Measurements from ENCODE around the gene PLOD2.
A peak's percentile ranks its signal among the peaks of the same experiment; 100 is the strongest.

The PLOD2 gene

DNA sequence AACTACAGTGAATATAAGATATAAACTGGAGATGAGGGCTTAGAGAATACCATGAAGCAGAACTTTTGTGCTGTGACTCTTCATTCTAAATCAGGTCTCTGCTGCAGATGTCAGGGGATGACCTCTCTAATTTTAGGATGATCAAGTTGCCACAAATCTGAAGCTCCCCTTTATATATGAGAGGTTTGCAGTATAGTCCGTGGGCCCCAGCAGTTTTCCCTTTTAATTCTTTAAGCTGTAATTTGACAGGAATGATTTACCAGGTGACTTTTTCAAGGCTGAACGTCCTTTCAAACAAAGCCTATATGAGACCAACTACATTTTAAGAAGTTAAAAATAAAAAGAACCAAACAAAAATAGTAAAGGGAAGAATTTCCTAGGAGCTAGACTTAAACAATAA is 4.9 kb upstream of the PLOD2 start:
- DNase-seq, result no peak

DNA sequence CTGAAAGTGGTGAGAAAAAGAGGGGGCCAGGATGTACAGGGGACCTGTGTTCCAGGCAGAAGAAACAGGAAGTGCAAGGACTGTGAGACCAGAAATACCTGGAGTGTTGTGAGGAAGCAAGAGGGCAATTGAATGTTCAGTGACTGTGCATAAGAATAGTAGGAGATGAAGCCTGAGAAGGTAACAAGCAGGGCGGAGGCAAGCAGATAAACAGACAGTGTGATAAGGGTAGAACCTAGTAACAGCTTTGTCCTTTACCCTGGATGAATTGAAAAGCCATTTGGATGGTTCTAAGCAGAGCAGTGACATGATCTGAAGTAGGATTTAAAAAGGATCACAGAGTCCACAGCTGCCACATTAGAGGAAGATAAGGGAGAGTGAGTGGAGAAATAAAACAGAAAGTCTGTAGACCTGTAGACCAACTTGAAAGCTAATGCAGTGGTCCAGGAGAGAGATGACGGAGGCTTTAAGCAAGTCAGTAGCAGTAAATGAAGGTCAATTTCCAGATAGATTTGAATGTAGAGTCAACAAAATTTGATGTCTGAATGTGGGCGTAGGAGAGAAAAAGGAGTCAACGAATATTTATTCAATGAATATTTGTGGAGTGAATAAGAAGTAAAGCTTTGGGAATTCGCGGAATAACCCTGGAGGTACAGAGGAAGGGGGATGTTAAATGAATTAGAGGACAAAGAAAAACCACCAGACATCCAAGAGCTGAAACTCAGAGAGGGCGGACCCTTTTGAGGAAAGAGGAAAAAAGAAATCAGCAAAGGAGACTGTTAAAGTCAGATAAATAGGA is 4.2 kb upstream of the PLOD2 start:
- no peak for DNase-seq

DNA sequence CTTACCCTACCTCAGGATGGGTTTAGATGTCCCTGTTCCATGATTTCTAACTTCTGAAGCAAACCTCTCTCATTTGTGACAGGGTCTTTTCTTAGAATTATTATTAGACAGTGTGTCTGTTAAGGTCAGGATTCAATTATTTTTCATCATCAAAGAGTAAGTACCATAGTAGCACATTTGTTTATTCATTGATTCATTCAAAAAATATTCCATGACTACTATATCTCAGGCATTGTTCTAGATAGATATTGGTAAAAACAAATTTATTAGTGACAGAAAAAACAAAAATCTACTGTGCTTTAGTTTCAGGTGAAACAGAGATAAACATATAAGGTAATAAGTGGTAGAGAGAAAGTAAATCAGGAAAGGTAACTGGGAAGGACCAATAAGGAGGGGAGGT is 3.5 kb upstream of the PLOD2 start:
- DNase-seq, result no peak

DNA sequence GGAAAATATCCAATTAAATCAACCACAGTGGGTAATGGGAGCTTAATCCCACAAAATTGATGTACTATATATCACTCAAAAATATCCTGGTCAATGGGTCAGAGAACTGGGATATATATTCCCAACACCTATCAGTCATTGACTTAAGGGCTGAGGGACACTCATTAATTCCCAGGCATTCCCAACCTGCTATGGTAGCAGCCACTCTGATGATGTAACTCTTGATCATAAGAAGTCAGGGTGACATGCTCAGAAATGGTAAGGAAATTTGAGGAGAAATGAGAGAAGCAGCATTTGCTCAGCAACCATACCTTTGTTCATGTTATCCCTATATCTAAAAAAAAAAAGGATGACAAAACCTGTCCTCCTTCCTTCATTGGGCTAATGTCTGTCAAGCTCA is 3.1 kb upstream of the PLOD2 start:
- DNase-seq, result no peak

DNA sequence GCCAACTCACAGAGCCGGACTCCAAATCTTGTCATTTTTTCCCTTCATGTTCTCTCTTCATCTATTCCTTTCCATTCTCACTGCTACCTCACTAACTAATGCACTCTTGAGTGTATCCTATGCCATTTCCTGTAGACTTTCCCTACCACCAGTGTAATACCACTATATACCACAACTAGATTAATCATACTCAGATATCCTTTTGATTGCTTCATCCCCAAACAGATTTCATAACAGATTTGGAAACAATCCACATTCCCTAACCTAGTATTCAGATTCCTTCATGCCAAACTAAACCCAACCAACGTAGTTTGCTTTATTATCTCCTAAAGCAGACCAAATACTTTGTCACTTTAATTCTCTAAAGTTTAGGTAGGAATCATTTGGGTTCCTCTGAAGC is 2.6 kb upstream of the PLOD2 start:
- no peak for DNase-seq

DNA sequence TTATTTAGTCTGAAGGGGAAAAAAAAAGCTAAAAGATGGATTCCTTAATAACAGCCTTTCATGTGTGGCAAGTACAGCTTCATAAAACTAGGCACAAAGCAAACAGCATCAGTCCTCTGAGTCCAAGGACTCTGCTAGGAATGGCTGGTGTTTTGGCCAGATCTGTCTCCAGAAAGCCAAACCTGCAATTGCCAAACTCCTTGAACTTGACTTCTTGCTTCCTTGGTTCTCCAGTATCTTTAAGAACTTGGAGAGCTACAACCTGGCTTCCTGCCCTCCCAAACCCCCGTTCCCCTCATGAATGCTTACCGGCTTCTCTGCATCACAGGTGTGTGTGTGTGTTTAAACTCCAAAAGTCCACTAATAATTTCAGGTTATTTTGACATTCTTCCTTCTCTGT is 1.6 kb upstream of the PLOD2 start:
- no peak for DNase-seq

DNA sequence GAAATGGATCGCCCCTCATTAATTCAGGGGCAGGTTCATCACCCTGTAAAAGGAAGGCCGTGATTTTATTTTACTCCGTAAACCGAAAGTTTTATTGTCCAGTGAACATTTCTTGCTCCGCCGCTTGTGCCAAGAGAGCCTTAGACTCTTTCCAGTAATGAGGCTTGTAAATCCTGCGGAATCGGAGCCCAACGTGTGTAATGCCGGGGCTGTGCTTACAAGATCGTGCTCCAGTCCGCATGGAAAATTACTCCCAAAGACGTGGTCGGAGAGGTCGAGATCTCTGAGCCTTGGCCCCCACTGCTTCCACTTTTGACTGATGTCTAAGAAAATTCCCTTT is 649 bp upstream of the PLOD2 start:
- DNase-seq, result peak; percentile 27

DNA sequence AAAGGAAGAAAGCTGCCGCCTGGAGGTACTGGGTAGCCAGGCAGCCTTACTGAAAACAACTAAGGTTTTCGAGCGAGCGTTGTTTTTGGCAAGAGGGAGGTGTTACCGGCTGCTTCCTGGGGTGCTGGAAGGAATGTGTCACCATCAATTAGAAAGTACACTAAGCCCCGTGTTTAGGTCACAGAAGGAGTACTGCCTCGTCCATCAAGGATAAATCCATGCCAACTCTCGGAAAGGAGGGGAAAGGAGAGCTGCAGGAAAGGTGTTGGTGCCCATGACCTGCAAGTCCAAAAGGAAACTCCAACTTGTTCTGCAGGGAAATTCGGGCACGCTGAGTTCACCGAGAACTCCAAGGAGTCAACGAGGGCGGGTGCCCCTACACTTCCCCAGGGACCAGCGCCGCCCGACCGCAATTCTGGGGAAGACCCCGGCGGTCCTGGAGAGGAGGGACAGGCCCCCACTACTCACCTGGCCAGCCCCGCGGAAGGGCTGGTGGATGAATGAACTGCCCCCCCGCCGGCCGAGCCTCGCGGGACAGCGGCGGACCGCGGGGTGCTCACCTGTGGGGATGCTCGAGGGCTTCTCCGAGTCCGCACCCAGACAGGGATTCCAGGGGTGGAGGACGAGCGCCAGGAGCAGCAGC is 542 bp downstream of the PLOD2 start:
- peak; percentile 68 for DNase-seq

DNA sequence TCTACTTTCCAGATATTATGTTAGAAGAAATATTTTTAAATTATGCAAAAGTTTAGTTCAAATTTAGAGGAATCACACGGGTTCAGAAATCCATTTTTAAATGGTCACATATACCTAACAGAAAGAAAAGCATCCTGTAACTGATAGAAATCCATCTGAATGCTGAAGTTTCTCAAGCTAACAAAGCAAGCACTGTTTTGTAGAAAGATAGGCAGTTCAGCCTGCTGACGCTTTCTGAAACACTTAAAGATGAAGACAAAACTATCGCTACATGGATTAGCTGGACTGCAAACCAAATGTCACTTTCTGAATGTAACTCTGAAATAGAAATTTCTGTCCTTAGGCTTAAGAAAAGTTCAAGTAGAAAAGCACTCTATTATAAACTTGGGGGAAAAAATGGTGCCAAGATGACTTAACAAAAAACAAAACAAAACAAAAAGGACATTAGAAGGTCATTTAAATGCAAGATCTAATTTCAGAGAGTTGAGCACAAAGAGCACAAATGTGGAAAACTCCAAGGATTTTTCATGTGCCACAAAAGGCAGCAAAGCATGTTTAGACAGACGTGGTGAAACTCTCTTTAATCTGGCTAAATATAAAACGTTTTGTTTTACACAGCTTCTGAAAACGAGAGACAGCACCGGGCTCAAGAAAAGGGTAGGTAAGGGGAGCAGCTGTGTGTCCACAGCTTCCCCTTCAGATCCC is 1.2 kb downstream of the PLOD2 start:
- no peak for DNase-seq

DNA sequence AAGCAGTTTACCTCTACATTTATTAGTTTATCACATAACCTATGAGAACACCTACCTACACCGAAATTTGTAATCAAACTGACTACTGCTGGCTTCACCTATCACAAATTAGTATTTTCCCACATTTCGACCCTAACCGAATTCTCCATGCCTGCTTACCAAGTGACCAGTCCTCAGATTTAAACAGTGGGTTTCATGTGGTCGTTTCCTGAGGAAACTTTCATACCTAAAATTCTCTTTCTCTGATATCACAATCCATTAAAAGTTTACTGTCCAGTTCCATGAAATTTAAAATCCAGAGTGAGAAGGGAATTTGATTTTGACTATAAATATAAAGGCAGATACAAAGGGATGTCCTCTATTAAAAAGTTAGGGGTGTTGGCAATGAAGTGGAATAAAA is 1.9 kb downstream of the PLOD2 start:
- no peak for DNase-seq

DNA sequence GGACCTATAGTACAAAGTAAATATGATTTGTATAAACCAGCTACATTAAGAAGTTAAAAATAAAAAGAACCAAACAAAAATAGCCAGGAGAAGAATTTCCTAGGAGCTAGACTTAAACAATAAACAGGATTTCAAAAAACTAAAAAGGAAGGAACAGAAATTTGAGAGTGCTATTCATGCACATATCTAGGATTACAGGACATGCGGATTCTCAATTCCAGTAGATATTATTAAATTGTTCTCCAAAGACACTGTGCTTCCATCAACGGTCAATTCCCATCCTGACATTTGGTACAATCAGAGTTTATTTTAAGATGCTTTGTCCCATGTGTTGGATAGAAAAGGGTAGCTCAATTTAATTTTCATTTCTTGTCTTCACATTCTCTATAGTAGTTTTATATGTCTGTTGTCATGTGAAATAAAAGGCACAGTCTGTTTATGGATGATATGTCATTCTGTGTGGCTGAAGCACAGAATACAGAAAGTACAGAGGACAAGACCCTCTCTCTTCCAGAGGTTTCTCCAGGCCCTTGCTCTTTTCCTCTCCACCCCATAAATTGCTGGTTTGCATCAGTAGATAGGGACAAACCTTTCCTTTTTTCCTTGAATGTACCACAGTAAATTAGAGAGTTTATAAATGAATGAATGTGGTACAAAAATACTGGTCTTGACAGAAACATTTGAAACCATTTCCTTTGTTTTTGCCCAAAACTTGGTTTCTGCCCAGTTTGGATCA is 3.5 kb downstream of the PLOD2 start:
- no peak for DNase-seq

DNA sequence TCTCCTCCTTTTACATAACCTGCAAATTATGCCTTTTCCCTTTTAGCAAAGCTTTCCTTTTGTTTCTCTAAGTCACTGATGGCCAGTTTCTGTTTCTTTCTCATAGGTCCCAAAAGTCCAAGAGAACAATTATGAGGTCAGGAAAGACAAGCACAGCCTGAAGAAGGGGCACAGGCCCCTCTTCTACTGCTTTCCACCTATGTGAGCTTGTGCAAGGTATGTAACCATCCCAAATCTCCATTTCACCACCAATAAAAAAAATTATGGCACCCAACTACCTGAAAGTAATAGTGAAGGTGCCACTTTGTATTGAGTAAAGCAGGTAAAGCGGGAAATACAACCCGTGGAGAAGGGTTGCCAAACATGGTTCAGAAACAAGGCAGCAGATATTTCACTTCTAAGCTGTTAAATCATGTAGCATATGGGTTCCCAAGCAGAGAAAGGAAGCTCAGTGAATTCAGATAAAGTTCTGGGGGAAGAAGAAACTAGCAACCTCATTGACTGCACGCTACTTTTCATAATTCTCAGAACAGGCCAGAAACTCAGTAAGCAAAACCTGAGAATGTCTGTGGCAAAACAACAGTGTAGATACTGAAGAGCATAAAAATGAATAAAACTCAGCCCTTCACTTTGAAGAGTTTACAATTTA is 4.2 kb downstream of the PLOD2 start:
- no peak for DNase-seq

DNA sequence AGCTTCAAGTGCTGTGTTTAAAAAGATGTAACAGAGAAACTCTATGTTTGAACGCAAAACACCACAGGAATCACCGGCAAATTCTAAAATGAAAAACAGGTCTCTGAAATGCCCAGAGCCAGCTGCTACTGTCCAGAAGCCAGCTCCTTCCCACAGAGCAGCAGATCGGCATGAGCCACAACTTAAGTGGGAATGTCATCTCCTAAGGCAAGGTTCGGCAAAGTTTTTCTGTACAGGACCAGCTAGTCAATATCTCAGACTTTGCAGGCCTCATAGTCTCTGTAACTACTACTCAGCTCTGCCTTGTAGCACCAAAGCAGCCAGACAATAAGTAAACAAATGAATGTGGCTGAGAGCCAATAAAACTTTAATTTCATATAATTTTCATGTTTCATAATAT is 4.9 kb downstream of the PLOD2 start:
- peak; percentile 19 for DNase-seq

DNA sequence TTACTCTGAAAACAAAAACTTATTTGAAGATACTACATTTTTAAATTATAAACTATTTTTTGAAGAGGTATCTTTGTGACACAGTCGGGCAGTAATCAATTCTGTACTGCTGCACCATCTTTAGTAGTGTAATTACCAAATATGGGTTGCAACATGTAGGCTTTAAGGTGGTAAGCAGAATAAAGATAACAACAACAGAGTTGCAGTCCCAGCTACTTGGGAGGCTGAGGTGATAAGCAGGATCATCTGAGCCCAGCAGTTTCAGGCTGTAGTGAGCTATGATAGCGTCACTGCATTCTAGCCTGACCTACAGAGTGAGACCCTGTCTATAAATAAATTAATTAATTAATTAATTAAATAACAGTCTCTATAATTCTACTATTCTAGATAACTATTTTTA is 6.0 kb downstream of the PLOD2 start:
- DNase-seq, result no peak

DNA sequence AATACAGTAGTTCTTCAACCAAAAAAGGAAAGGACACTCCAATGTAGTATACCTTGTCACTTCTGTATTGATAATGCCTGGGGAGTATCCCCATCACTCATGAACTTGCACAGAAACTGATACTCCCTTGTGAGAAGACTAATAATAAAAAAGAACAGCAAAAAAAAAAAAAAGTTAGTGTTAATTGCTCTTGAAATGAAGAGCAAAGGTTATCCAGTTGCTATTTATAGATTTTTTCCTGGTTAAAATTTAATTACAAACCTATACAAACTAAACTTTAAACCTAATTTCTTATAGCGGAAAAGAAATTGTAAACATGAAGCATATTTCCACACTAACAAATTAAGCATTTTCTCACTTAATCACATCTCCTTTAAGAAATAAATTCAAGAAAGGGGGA is 6.7 kb downstream of the PLOD2 start:
- no peak for DNase-seq

DNA sequence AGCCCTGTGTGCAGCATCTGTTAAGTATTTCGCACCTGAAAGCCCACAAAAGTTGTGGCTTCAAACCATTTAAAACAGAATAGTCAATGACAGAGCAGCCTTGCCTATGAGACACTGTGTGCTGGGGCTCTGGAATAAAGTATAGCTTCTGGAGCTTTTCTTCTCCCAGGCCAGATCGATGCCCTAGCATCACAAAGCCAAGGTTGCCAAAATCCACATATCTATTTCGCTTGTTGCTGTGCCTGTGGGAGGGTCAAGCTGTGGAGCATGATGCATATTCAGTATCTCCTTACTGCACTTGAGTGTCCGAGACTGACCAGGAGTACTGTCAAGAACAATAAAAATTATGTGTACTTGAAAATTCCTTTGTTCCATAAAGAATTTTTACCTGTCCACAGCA is 7.6 kb downstream of the PLOD2 start:
- DNase-seq, result no peak

DNA sequence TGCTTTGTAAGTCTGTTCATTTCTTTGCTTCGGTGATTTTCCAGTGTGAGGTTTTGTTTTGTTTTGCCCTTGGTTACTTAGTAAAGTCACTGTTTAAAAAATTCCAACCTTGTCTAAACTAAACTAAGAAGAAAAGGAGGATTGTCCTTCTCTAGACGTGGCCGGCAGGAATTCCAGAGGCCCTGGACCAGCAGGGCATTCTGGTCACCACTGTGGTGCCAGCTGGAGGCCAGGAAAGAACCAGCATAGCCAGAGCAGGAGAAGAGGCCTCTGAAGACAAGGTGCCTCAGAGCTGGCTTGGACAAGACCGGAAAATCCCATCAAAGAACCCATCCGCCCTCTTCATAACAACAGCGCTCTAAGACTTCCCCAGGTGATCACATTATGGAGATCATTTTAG is 8.2 kb downstream of the PLOD2 start:
- no peak for DNase-seq

DNA sequence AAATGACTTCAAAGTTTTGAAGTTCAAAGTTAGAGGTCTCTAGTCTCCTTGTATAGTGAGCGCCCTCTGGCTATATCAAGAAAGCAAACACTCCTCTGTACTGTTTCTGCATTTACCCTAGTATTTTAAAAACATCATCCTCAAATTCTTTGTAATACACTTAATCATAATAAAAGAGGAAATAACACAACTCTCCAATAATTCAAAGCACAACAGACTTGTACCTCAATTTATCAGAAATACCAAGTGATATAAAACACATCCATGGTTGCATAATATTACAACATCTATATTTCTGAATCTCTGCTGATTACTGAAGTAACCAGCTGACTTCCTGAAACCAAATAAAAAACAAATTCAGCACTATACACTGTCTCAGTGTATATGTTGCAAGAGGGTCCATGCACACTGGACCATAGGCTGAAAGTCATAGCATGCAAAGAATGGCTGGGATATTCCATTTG is 12.5 kb downstream of the PLOD2 start:
- no peak for DNase-seq

DNA sequence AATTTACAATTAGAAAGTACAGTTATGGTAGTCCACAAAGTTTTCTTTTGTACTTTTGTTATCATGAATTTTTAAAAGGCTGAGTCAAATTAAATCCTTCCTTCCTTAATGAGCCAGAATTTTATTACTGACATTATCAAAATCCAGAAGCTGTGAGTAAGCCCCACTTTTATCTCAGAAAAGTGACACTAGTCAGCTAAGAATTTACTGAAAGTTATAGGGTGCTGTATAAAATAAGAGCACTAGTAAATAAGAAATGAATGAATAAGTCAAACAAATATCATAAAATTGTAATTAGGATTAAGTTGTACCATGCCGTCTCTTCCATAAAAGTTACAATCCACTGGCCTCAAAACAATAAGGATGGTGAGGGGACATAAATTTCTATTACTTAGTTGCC is 15.3 kb downstream of the PLOD2 start:
- no peak for DNase-seq

DNA sequence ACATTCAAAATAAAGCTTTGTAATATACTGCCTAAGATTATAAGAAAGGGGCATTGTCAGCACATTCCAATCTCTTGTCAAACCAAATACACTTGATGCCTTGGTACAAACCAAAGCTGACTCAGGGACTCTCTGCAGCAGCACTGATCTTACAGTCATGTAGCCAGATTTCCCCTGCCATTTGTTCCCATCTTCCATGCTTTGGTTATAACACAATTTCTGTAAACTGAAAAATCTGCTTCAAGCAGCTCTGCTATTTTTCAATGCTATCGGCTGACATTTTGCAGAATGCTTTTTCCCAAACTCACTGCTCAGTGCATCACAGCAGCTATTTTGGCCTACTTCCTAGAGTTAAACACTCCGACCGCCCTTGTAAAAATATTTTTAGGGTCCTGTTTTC is 18.2 kb downstream of the PLOD2 start:
- DNase-seq, result no peak

DNA sequence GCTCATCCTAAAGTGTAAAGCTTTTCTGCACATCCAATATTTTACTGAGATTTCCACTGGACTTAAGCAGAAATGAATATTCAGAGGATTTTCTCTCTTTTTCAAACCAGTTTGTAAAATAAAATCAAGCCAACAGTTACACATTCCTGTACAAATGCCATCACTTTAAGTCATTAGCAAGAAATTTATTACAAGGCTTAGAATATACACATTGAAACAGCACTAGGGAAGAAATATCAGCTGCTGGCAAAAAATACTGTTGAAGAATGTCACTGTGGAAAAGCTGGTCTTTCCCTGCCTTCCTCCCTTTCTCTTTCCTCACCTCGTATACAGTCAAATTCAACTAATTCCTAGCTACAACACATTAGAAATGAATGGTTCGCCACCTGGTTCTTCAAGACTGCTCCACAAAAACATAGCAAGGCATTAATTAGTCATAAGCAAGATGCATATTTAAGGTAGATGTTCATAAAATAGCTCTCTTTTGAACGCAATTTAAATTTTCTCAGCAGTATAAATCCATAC is 21.3 kb downstream of the PLOD2 start:
- no peak for DNase-seq

DNA sequence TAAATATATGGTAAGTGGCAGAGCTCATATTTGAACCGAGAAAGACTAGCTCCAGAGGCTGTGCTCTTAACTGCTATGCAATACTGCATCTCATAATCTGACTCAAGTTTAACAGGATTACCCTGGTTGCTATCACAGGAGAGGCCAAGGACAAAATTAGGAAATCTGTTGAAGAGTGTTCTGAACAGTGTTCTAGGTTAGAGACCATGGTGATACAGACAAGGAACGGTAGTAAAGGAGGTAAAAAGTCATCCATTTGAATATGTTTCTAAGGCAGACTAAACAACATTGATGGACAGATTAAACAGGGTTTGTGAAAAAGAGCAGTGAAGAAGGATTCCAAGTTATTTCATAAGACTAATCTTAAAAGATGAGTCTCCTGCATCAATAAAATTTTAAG is 22.1 kb downstream of the PLOD2 start:
- DNase-seq, result no peak

DNA sequence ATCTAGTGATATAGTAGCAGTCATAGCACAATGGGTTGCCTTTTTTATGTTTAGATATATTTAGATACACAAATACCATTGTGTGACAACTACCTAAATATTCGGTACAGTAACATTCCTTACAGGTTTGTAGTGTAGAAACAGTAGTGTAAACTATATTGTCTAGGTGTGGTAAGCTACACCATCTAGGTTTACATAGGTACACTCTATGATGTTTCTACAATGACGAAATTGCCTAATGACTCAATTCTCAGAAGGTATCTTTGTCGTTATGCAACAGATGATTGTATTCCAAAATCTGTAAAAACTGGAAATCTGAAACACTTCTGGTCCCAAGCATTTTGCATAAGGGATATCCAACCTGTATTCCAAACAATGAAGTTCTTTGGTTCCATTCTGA is 24.3 kb downstream of the PLOD2 start:
- DNase-seq, result no peak
